G401.6 (cell line): Measurements from ENCODE around the gene FDX1.

Experiments used
- FAIRE-seq: peaks from 2 replicates; lab custom pipeline; 2012; peaks lifted over from hg19 to GRCh38; lab: Jason Lieb, UNC

FDX1 gene

DNA sequence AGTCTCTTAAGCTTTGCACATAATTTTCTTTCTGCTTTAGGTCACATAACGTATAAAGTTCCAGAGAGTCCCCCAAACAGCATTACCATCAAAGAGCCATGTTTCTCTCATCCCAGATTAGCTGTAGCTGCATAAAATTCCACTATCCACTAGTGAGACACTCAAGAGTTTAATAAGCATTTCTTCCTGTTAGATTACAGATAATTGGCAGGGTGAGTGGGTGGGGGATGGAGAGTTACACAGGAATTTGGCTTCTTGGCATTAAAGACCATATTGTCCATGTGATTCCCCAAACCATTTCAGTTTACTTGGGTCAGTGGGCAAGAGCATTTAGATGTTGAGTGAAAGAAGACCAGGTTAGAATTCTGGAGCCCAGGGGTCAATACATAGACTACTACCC is 82.3 kb downstream of the FDX1 start:
- no peak for FAIRE-seq

DNA sequence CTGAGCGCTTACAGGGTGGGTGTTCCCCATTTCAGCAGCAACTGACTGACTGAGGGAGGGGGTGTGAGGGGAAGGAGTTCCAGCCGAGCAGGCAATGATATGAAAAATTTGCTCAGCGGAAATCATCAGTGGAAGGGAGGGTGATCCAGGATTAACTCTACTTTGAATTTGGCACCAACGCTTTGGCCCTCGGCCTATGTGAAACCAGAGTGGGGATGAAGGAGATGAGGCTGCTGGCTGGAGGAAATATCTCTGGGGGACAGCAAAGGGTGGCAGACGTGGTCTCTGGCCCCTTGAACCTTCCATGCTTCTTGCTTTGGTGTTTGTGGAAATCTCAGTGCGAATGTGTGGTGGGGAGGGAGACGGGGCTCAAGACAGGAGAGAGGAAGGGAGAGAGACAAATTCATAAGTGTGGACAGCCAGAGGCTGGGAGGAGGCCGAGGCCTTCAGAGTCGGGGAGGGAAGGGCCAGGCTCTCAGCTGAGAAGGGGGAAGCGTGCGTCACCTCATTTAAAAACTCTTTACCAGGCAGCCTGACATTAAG is 83.6 kb downstream of the FDX1 start:
- FAIRE-seq = no peak

- no peak for FAIRE-seq
These were observed 84.2 kb downstream of the FDX1 start for GRCh38 chr11:110513846-110514437.
